MM.1S (cell line): ENCODE measurements around the gene NCR2.

Experiments
- DNase-seq: peaks from one replicate; pipeline ENCODE4 v3.0.0-alpha.2; 2015
- H2AFZ ChIP-seq: fragments of 300-600 bp; sonication (generic); 2 replicates; pipeline ENCODE4 v1.6.0; 2016; ENCODE audit warnings: antibody characterized with exemption, low read length
- H3F3A ChIP-seq: fragments of 300-600 bp; sonication (generic); 2 replicates; pipeline ENCODE4 v1.6.1; 2016; ENCODE audit warnings: mild to moderate bottlenecking, antibody characterized with exemption, low read length, moderate library complexity, mixed read lengths; ENCODE audit not compliant: insufficient read depth
- H3K27ac ChIP-seq: fragments of 300-600 bp; sonication (generic); 2 replicates; pipeline ENCODE4 v1.5.1; 2016; ENCODE audit warnings: mild to moderate bottlenecking, low read length
- H3K27me3 ChIP-seq: fragments of 300-600 bp; sonication (generic); replicated peaks from 2 replicates; pipeline ENCODE4 v1.6.0; 2016; ENCODE audit warnings: low read length; ENCODE audit not compliant: insufficient read depth
- H3K36me3 ChIP-seq: fragments of 300-600 bp; sonication (generic); replicated peaks from 2 replicates; pipeline ENCODE4 v1.6.1; 2016; ENCODE audit warnings: mild to moderate bottlenecking, low read length, mixed read lengths; ENCODE audit not compliant: insufficient read depth
- H3K4me1 ChIP-seq: fragments of 300-600 bp; sonication (generic); 2 replicates; pipeline ENCODE4 v1.6.1; 2016; ENCODE audit warnings: low read length, mixed read lengths
- H3K4me2 ChIP-seq: fragments of 300-600 bp; sonication (generic); 2 replicates; pipeline ENCODE4 v1.6.0; 2016; ENCODE audit warnings: low read depth, low read length
- H3K4me3 ChIP-seq: fragments of 300-600 bp; sonication (generic); 2 replicates; pipeline ENCODE4 v1.5.1; 2016; ENCODE audit warnings: low read length, mixed read lengths
- H3K79me2 ChIP-seq: fragments of 300-600 bp; sonication (generic); 2 replicates; pipeline ENCODE4 v1.6.1; 2016; ENCODE audit warnings: mixed run types, low read length, mixed read lengths
- H3K9ac ChIP-seq: fragments of 300-600 bp; sonication (generic); 2 replicates; pipeline ENCODE4 v1.6.1; 2016; ENCODE audit warnings: low read length, mixed read lengths
- H3K9me2 ChIP-seq: fragments of 300-600 bp; sonication (generic); replicated peaks from 2 replicates; pipeline ENCODE4 v1.6.1; 2016; ENCODE audit warnings: mild to moderate bottlenecking, low read length, mixed read lengths; ENCODE audit not compliant: insufficient read depth
- H3K9me3 ChIP-seq: fragments of 300-600 bp; sonication (generic); replicated peaks from 2 replicates; pipeline ENCODE4 v1.6.1; 2016; ENCODE audit warnings: mild to moderate bottlenecking, low read length, mixed read lengths; ENCODE audit not compliant: insufficient read depth
- H4K20me1 ChIP-seq: fragments of 300-600 bp; sonication (generic); 2 replicates; pipeline ENCODE4 v1.6.1; 2016; ENCODE audit warnings: mild to moderate bottlenecking, low read length, moderate library complexity, mixed read lengths; ENCODE audit not compliant: insufficient read depth
- CTCF ChIP-seq: fragments of 300-600 bp; sonication (generic); IDR thresholded peaks from 2 replicates; pipeline ENCODE4 v1.5.1; 2016; ENCODE audit warnings: antibody characterized with exemption, low read length, mixed read lengths
- EZH2 ChIP-seq: fragments of 300-600 bp; sonication (generic); optimal IDR thresholded peaks from 2 replicates; pipeline ENCODE3; 2017; ENCODE audit warnings: low read depth, mild to moderate bottlenecking, antibody characterized with exemption, low read length, mixed read lengths
- EZH2phosphoT487 ChIP-seq: fragments of 300-600 bp; sonication (generic); IDR thresholded peaks from 2 replicates; pipeline ENCODE4 v1.6.1; 2018; ENCODE audit warnings: antibody characterized with exemption, low read length

The NCR2 gene

DNA sequence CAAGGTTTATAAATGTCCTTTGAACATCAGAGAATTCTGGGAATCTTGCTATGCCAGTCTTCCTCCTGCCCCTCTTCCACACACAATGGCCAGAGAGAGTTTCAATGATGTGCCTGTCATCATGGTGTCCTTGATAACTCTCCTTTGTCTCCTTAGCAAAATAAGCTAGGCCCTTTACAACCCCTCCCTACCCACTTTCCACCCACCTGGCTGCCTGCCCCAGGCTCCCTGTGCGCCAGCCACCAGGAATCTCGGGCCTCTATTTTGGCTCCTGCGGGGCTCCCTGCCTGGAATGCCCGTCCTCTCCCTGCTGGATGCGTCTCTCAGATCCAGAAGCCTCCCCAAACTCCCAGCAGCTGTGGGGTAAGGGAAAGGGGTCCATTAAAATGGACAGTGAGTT is 60.9 kb downstream of the NCR2 start:
- H4K20me1 ChIP-seq = no peaks in the 10 kb centered on the region
- no peak overlapping the region for H3K4me2 ChIP-seq
- H3K9me2 ChIP-seq = no peaks in the 10 kb centered on the region
- no peak overlapping the region for H3K9ac ChIP-seq
- no peaks in the 10 kb centered on the region for H3K36me3 ChIP-seq
- TF ChIP-seq EZH2phosphoT487 (no peak), CTCF (no peak), EZH2 (no peak)
- H3K9me3 ChIP-seq = no peaks in the 10 kb centered on the region
- H3K79me2 ChIP-seq = no peaks in the 10 kb centered on the region
- no peak overlapping the region for H3K27ac ChIP-seq
- H3K27me3 ChIP-seq = no peaks in the 10 kb centered on the region; the same call in 1 of the 2 replicates
- no peak for DNase-seq
- H3K4me1 ChIP-seq = no peaks in the 10 kb centered on the region
- no peak overlapping the region for H2AFZ ChIP-seq
- H3F3A ChIP-seq = no peaks in the 10 kb centered on the region
- H3K4me3 ChIP-seq = no peak overlapping the region

GRCh38 chr6:41399424-41399823 is 64.0 kb downstream of the NCR2 start:
- no peak overlapping the region for H3K4me2 ChIP-seq
- no peak overlapping the region for H3K27ac ChIP-seq
- H3K4me3 ChIP-seq = no peak overlapping the region
- no peak overlapping the region for H2AFZ ChIP-seq
- H3K9me3 ChIP-seq = no peaks in the 10 kb centered on the region
- H3K27me3 ChIP-seq = peaks cover 10% of the 10 kb centered on the region; the same call in 1 of the 2 replicates
- TF ChIP-seq CTCF (no peak), EZH2phosphoT487 (no peak), EZH2 (no peak)
- H4K20me1 ChIP-seq = no peaks in the 10 kb centered on the region
- H3K79me2 ChIP-seq = no peaks in the 10 kb centered on the region
- no peak overlapping the region for H3K9ac ChIP-seq
- H3K4me1 ChIP-seq = no peaks in the 10 kb centered on the region
- no peaks in the 10 kb centered on the region for H3K9me2 ChIP-seq
- no peaks in the 10 kb centered on the region for H3K36me3 ChIP-seq
- no peaks in the 10 kb centered on the region for H3F3A ChIP-seq
- DNase-seq = no peak
